ENCODE results near the gene THEMIS2. TPM values are rescaled to one million over a fixed set of nuclear protein-coding genes. Genes with fewer than 3 reads are reported as not detected.

The THEMIS2 gene
- total and polyA plus RNA-seq, 10 of the 15 experiments (the other 5 are each of a cell fraction or from before 2014, with no cell fraction given) = 9.1 to 114 (median 38.3) TPM

GRCh38 chr1:27882543-27882903 lies 10.2 kb downstream of the THEMIS2 start (continued):
- TF ChIP-seq, protein P1, sequence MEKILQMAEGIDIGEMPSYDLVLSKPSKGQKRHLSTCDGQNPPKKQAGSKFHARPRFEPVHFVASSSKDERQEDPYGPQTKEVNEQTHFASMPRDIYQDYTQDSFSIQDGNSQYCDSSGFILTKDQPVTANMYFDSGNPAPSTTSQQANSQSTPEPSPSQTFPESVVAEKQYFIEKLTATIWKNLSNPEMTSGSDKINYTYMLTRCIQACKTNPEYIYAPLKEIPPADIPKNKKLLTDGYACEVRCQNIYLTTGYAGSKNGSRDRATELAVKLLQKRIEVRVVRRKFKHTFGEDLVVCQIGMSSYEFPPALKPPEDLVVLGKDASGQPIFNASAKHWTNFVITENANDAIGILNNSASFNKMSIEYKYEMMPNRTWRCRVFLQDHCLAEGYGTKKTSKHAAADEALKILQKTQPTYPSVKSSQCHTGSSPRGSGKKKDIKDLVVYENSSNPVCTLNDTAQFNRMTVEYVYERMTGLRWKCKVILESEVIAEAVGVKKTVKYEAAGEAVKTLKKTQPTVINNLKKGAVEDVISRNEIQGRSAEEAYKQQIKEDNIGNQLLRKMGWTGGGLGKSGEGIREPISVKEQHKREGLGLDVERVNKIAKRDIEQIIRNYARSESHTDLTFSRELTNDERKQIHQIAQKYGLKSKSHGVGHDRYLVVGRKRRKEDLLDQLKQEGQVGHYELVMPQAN (conservative IDR thresholded peaks at IDR 0.05) = no peak
- no peak for TF ChIP-seq DPF2 (IDR thresholded peaks at IDR 0.05)
- no peak for TF ChIP-seq SIN3A (IDR thresholded peaks at IDR 0.05; ENCODE audit: low read depth, low read length)
- TF ChIP-seq ZNF687 (IDR thresholded peaks at IDR 0.05) = no peak
- peak; percentile 17; the same call in 1 of the 2 replicates for TF ChIP-seq POLR2AphosphoS5 (IDR thresholded peaks at IDR 0.05; ENCODE audit: low read length)
- TF ChIP-seq ATF7 (IDR thresholded peaks at IDR 0.05; ENCODE audit: low read depth) = no peak
- TF ChIP-seq YY1 (IDR thresholded peaks at IDR 0.05; ENCODE audit: low read depth, low read length) = no peak
- no peak for TF ChIP-seq PBX3 (IDR thresholded peaks at IDR 0.05; ENCODE audit: insufficient replicate concordance, low read depth, low read length)
- no peak for TF ChIP-seq CBX5 (IDR thresholded peaks at IDR 0.05; ENCODE audit: low read depth)
- TF ChIP-seq SMARCA5 (IDR thresholded peaks at IDR 0.05) = 0 out of 2 replicates have a peak, but pooled peaks have one; percentile 21
- TF ChIP-seq ZNF217 (IDR thresholded peaks at IDR 0.05) = no peak
- TF ChIP-seq MAX (IDR thresholded peaks at IDR 0.05; ENCODE audit: low read depth, low read length) = no peak
- no peak; a peak in 1 of 4 replicates for TF ChIP-seq IKZF2 (IDR thresholded peaks at IDR 0.05)

Measured in GM12878 (cell line).